Aorta (tissue), 5 donors: Measurements from ENCODE around the gene COG6. TPM values are rescaled to one million over a fixed set of nuclear protein-coding genes. Genes with fewer than 3 reads are reported as not detected.

Experiments
- ATAC-seq: fragments of 200-7000 bp; cut with Tn5 transposase; one replicate; pipeline ENCODE4 v1.9.1; 2022; ENCODE audit warnings: moderate library complexity; ENCODE audit not compliant: low FRiP score
- DNase-seq, 2 donors: peaks; one replicate each; pipeline ENCODE4 v3.0.0-alpha.2; 2020
- H3K27ac ChIP-seq, 2 donors: one replicate each; pipeline ENCODE4 v1.5.1; 2013; ENCODE audit warnings: low read length in 2 of 2, mild to moderate bottlenecking in 2 of 2, moderate library complexity in 2 of 2, control low read depth in 1 of 2, inconsistent platforms in 1 of 2, low read depth in 1 of 2
- H3K27me3 ChIP-seq, 2 donors: one replicate each; pipeline ENCODE4 v1.6.1; 2013; ENCODE audit warnings: control low read depth in 1 of 2, low read length in 1 of 2, mild to moderate bottlenecking in 1 of 2, moderate library complexity in 1 of 2; ENCODE audit not compliant: insufficient read depth in 2 of 2, control insufficient read depth in 1 of 2
- H3K36me3 ChIP-seq, 2 donors: one replicate each; pipeline ENCODE4 v1.6.1; 2013; ENCODE audit warnings: control low read depth in 1 of 2, low read length in 1 of 2, mild to moderate bottlenecking in 1 of 2; ENCODE audit not compliant: insufficient read depth in 2 of 2, control insufficient read depth in 1 of 2
- H3K4me1 ChIP-seq, 2 donors: one replicate each; pipeline ENCODE4 v1.6.1; 2013; ENCODE audit warnings: low read length in 2 of 2, control low read depth in 1 of 2, mild to moderate bottlenecking in 1 of 2, moderate library complexity in 1 of 2; ENCODE audit not compliant: insufficient read depth in 2 of 2, control insufficient read depth in 1 of 2
- H3K4me3 ChIP-seq, 2 donors: one replicate each; pipeline ENCODE4 v1.5.1; 2013; ENCODE audit warnings: low read length in 2 of 2, control low read depth in 1 of 2, mild to moderate bottlenecking in 1 of 2
- H3K9me3 ChIP-seq: one replicate; pipeline ENCODE4 v1.6.1; 2013; ENCODE audit warnings: mild to moderate bottlenecking, low read length; ENCODE audit not compliant: control insufficient read depth
- WGBS, 2 donors: extraction: QIAGEN DNeasy Blood & Tissue Kit; methylation state at CpG; one replicate each; pipeline ENCODE4 v1.1.7; 2013; 5-methylcytosine and 5-hydroxymethylcytosine counted together
- intact Hi-C, 2 donors: fragments of 100-400 bp; cut with DNase I; formaldehyde crosslinking; loops; one replicate each; pipeline versions ENCODE4 v1.14.2 to v1.15.0; 2022
- microRNA-seq, 2 donors: library from miRNA; unstranded; fragments of <30 nt; microRNA quantifications; one replicate each; pipeline ENCODE4 v1.2.0, GENCODE V29; 2020
- polyA plus RNA-seq, 2 donors: library from polyadenylated mRNA; stranded (reverse); fragments of 200-250 nt; gene quantifications; one replicate each; pipeline ENCODE4 v1.2.3, GENCODE V29; 2013
- total RNA-seq, 2 donors: library from RNA; stranded (reverse); fragmentation: NEBNext Ultra II Directional; extraction: Animal tissue kit (Norgen Biotek cat#: 25700); gene quantifications; one replicate each; pipeline ENCODE4 v1.2.1, GENCODE V29; 2021
- donor health status: healthy with polysubstance abuse.
- donor health status: Bipolar disorder and iron deficiency.
- donor health status: DM: no; HTN: no; CAD: no.
- donor health status: DM: no; HTN: no; CAD: no.
- donor health status: DM: yes; HTN: yes; CAD: no.

COG6 gene
- total and polyA plus RNA-seq, 4 donors = 9.6 to 33.6 (median 21.3) TPM

GRCh38 chr13:39781381-39781780 is 125.9 kb downstream of the COG6 start:
- WGBS, 2 donors = 74 to 85% methylated on average over 2 of the region's 2 CpGs
- no peak overlapping the region for H3K4me3 ChIP-seq
- ATAC-seq (no peak), DNase-seq (no peak)
- no peaks in the 10 kb centered on the region for H3K4me1 ChIP-seq
- no peaks in the 10 kb centered on the region for H3K27me3 ChIP-seq
- H3K9me3 ChIP-seq = no peaks in the 10 kb centered on the region
- H3K27ac ChIP-seq = no peak overlapping the region
- H3K36me3 ChIP-seq = no peaks in the 10 kb centered on the region
- intact Hi-C loops = no loop called here

- intact Hi-C loops = no loop called here
- no peak for ATAC-seq
- H3K4me1 ChIP-seq = no peaks in the 10 kb centered on the region
- H3K36me3 ChIP-seq = no peaks in the 10 kb centered on the region
- DNase-seq = no peak
- H3K27ac ChIP-seq = no peak overlapping the region
- 76 to 82% methylated on average over 1 of the region's 1 CpG for WGBS, 2 donors
- no peaks in the 10 kb centered on the region for H3K9me3 ChIP-seq
- H3K4me3 ChIP-seq = no peak overlapping the region
- H3K27me3 ChIP-seq = no peaks in the 10 kb centered on the region
These were observed 127.6 kb downstream of the COG6 start for GRCh38 chr13:39783051-39783450.

GRCh38 chr13:39784347-39784746 is 128.9 kb downstream of the COG6 start:
- no peak overlapping the region for H3K27ac ChIP-seq
- 90 to 94% methylated on average over 1 of the region's 1 CpG for WGBS, 2 donors
- H3K27me3 ChIP-seq = no peaks in the 10 kb centered on the region
- ATAC-seq (no peak), DNase-seq (no peak)
- no peaks in the 10 kb centered on the region for H3K36me3 ChIP-seq
- peaks cover under 1% of the 10 kb centered on the region for H3K9me3 ChIP-seq
- intact Hi-C loops = no loop called here
- H3K4me1 ChIP-seq = no peaks in the 10 kb centered on the region
- H3K4me3 ChIP-seq = no peak overlapping the region

- no peak for DNase-seq
- intact Hi-C loops = no loop called here
These were observed 130.6 kb downstream of the COG6 start for GRCh38 chr13:39786091-39786490.

GRCh38 chr13:39787086-39787487 is 131.6 kb downstream of the COG6 start:
- intact Hi-C loops = no loop called here
- Histone ChIP-seq H3K27me3 (no peaks in the 10 kb centered on the region), H3K9me3 (peaks cover 2% of the 10 kb centered on the region), H3K4me1 (no peaks in the 10 kb centered on the region), H3K27ac (no peak overlapping the region), H3K36me3 (no peaks in the 10 kb centered on the region), H3K4me3 (no peak overlapping the region)
- DNase-seq (no peak), ATAC-seq (no peak)
- 72 to 73% methylated on average over 1 of the region's 1 CpG for WGBS, 2 donors

More at GRCh38 chr13:39786091-39786490, 130.6 kb downstream of the COG6 start:
- no peak overlapping the region for H3K4me3 ChIP-seq
- 59 to 63% methylated on average over 4 of the region's 4 CpGs for WGBS, 2 donors
- H3K4me1 ChIP-seq = no peaks in the 10 kb centered on the region
- peaks cover 2% of the 10 kb centered on the region for H3K9me3 ChIP-seq
- H3K27me3 ChIP-seq = no peaks in the 10 kb centered on the region
- no peak overlapping the region for H3K27ac ChIP-seq
- ATAC-seq = no peak
- no peaks in the 10 kb centered on the region for H3K36me3 ChIP-seq

- Histone ChIP-seq H3K4me1 (no peaks in the 10 kb centered on the region), H3K4me3 (no peak overlapping the region), H3K27ac (no peak overlapping the region), H3K9me3 (peaks cover 2% of the 10 kb centered on the region), H3K36me3 (no peaks in the 10 kb centered on the region), H3K27me3 (no peaks in the 10 kb centered on the region)
- ATAC-seq (no peak), DNase-seq (no peak)
- intact Hi-C loops = no loop called here
- whole genome bisulfite sequencing, 2 donors = 48 to 58% methylated on average over 5 of the region's 5 CpGs
These were observed 132.6 kb downstream of the COG6 start for GRCh38 chr13:39788102-39788501.

- Histone ChIP-seq H3K27ac (no peak overlapping the region), H3K4me3 (no peak overlapping the region), H3K27me3 (no peaks in the 10 kb centered on the region), H3K36me3 (no peaks in the 10 kb centered on the region), H3K9me3 (peaks cover 2% of the 10 kb centered on the region), H3K4me1 (no peaks in the 10 kb centered on the region)
- ATAC-seq (no peak), DNase-seq (no peak)
- WGBS, 2 donors = 92 to 97% methylated on average over 5 of the region's 5 CpGs
- intact Hi-C loops = no loop called here
These were observed 134.0 kb downstream of the COG6 start for GRCh38 chr13:39789451-39789850.

Small RNAs within 50 kb of the gene (microRNA-seq; reads per million reads assigned to microRNA genes)
- gene MIR4305 = 0 reads per million in 2 donors

Other genes starting within 250 kb of the COG6 start
- 100 to 1,000 TPM; 211 to 214 TPM for gene LHFPL6, start 52.5 kb upstream of the COG6 start, total RNA-seq
- 100 to 1,000 TPM in 1 of 2 donors, 10 to 100 TPM in 1; 58.1 to 127 TPM for gene LHFPL6, start 52.5 kb upstream of the COG6 start, polyA plus RNA-seq